ENCODE data around the gene THRSP.

- TF ChIP-seq CTCF (IDR thresholded peaks at IDR 0.05) (no peak), EP300 (IDR thresholded peaks at IDR 0.05) (no peak), POLR2A (IDR thresholded peaks at IDR 0.05) (no peak)
Observed at GRCh38 chr11:78067704-78068103, 4.0 kb downstream of the THRSP start.

Measured in suprapubic skin (tissue), 3 donors.